Measurements from ENCODE around the gene GSDMA.
"Not testable (repeated sequence)": the region's sequence is repeated elsewhere in the genome, so short reads cannot be mapped to it uniquely, and the experiment has no call there.

The GSDMA gene

GRCh38 chr17:39999067-39999466 lies 36.3 kb downstream of the GSDMA start:
- DNase-seq = no peak

GRCh38 chr17:40000161-40000560 lies 37.4 kb downstream of the GSDMA start:
- no peak for DNase-seq

GRCh38 chr17:40001335-40001734 lies 38.5 kb downstream of the GSDMA start:
- DNase-seq = not testable (repeated sequence)

- no peak for DNase-seq
Observed at GRCh38 chr17:40004072-40004471, 41.3 kb downstream of the GSDMA start.

- no peak for DNase-seq
Observed at GRCh38 chr17:40004712-40005111, 41.9 kb downstream of the GSDMA start.

- DNase-seq = no peak
Observed at GRCh38 chr17:40005520-40005919, 42.7 kb downstream of the GSDMA start.

GRCh38 chr17:40010946-40011500 lies 48.2 kb downstream of the GSDMA start:
- not testable (repeated sequence) for DNase-seq

GRCh38 chr17:40012017-40012647 lies 49.3 kb downstream of the GSDMA start:
- not testable (repeated sequence) for DNase-seq

GRCh38 chr17:40014375-40014980 lies 51.7 kb downstream of the GSDMA start:
- DNase-seq = no peak

- DNase-seq = no peak
Observed at GRCh38 chr17:40015005-40015997, 52.5 kb downstream of the GSDMA start, which contains the start of gene CSF3. CSF3 (plus strand) TSS chr17:40015440; CDS start chr17:40015475, 35 bp downstream.

- no peak for DNase-seq
Observed at GRCh38 chr17:40015998-40016985, 53.5 kb downstream of the GSDMA start.

GRCh38 chr17:40017422-40018080 lies 54.7 kb downstream of the GSDMA start:
- no peak for DNase-seq

- DNase-seq = no peak
Observed at GRCh38 chr17:40018211-40019121, 55.7 kb downstream of the GSDMA start.

- DNase-seq = no peak
Observed at GRCh38 chr17:40019140-40019991, 56.6 kb downstream of the GSDMA start.

- DNase-seq = no peak
Observed at GRCh38 chr17:40020146-40020545, 57.3 kb downstream of the GSDMA start.

GRCh38 chr17:40021451-40021971 lies 58.7 kb downstream of the GSDMA start:
- DNase-seq = no peak

GRCh38 chr17:40022497-40022896 lies 59.7 kb downstream of the GSDMA start:
- no peak for DNase-seq

- no peak for DNase-seq
Observed at GRCh38 chr17:40022961-40023541, 60.2 kb downstream of the GSDMA start.
